Measurements from ENCODE around the gene ORM1.

DNA sequence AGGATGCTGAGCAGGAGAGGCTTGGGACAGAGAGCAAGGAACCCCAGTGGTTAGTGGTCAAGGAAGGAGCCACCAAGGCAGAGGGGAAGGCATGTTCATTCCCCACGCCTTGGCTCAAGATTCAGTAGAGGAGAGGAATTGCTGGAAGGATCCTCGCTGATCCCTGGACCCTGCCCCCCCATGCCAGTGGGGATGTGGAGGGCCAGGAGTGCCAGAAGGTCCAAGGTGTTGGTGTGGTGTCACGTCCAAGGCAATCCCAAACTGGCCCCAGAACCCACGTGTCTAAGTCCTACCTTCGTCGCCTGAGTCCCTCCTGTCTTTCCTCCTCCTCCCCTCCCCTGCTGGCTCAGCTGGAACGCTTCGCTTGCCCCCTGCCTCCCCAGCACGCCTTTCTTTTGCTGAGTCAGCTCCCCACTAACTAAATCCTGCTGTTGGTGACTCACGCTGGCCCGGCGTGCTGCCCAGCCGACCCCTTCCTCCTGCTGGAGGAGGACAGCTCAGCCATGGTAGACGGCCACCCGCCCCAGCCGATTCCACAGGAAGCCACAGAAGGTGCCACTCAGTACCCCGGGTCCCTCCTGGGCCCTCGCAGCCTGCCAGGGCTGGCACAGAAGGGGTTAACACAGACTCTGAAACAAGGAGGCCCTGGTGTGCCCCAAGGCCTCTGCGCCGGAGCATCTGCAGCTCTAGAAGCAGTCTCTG lies 37.6 kb upstream of the ORM1 start:
- TF ChIP-seq CTCF (tag by site-specific recombination; IDR thresholded peaks at IDR 0.05) = no peak
- TF ChIP-seq ZNF354C (tag by site-specific recombination; IDR thresholded peaks at IDR 0.05; ENCODE audit: borderline replicate concordance, low read depth) = no peak
- no peak for TF ChIP-seq ZNF341 (tag by site-specific recombination; IDR thresholded peaks at IDR 0.05; ENCODE audit: low read depth)
- no peak for TF ChIP-seq ZNF132 (tag by site-specific recombination; IDR thresholded peaks at IDR 0.05; ENCODE audit: borderline replicate concordance)

Data from HEK293 (cell line).